ENCODE results near the gene FBLIM1. TPM values are rescaled to one million over a fixed set of nuclear protein-coding genes. Genes with fewer than 3 reads are reported as not detected.

The FBLIM1 gene
- total RNA-seq, 2 donors from 2014 or later: 731 to 997 TPM

- Histone ChIP-seq H3K27ac (peak overlapping the region; percentile 99 to 100), H3K36me3 (no peaks in the 10 kb centered on the region), H3K9me3 (no peaks in the 10 kb centered on the region), H3K4me3 (peak overlapping the region; percentile 85), H3K27me3 (replicated peaks; ENCODE audit: insufficient read depth) (no peaks in the 10 kb centered on the region), H3K4me1 (ENCODE audit: control insufficient read depth in 1 of 2, low read depth in 2 of 2) (peaks cover 5 to 33% of the 10 kb centered on the region in 2 donors)
- DNase-seq (ENCODE audit: low spot score) (peak; percentile 98), ATAC-seq (ENCODE audit: insufficient number of reproducible peaks, low FRiP score, low read depth) (peak; percentile 89)
- TF ChIP-seq, protein P1, sequence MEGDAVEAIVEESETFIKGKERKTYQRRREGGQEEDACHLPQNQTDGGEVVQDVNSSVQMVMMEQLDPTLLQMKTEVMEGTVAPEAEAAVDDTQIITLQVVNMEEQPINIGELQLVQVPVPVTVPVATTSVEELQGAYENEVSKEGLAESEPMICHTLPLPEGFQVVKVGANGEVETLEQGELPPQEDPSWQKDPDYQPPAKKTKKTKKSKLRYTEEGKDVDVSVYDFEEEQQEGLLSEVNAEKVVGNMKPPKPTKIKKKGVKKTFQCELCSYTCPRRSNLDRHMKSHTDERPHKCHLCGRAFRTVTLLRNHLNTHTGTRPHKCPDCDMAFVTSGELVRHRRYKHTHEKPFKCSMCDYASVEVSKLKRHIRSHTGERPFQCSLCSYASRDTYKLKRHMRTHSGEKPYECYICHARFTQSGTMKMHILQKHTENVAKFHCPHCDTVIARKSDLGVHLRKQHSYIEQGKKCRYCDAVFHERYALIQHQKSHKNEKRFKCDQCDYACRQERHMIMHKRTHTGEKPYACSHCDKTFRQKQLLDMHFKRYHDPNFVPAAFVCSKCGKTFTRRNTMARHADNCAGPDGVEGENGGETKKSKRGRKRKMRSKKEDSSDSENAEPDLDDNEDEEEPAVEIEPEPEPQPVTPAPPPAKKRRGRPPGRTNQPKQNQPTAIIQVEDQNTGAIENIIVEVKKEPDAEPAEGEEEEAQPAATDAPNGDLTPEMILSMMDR (IDR thresholded peaks at IDR 0.05): no peak
These were observed 77.3 kb downstream of the FBLIM1 start for GRCh38 chr1:15835741-15836510.

Other genes starting within 250 kb of the FBLIM1 start
- 10 to 100 TPM; 14.2 to 18.8 TPM for gene CASP9, start 234.6 kb upstream of the FBLIM1 start, total RNA-seq
- 10 to 100 TPM; 14.1 to 28.6 TPM for gene DNAJC16, start 231.9 kb upstream of the FBLIM1 start, total RNA-seq
- gene AGMAT, start 173.7 kb upstream of the FBLIM1 start, total RNA-seq: under 1 TPM in 1 of 2 donors, not detected in 1; 0.21 TPM
- 10 to 100 TPM; 19.6 to 37.5 TPM for gene DDI2, start 141.3 kb upstream of the FBLIM1 start, total RNA-seq
- gene PLEKHM2, start 74.5 kb upstream of the FBLIM1 start, total RNA-seq: 10 to 100 TPM; 53.7 to 74.6 TPM
- 1 to 10 TPM; 2.4 to 7.5 TPM for gene SLC25A34, start 22.5 kb upstream of the FBLIM1 start, total RNA-seq
- gene TMEM82, start 16.3 kb upstream of the FBLIM1 start, total RNA-seq: not detected
- gene UQCRHL, start 48.9 kb downstream of the FBLIM1 start, total RNA-seq: under 1 TPM; 0.81 to 0.99 TPM
- gene SPEN, start 88.9 kb downstream of the FBLIM1 start, total RNA-seq: 10 to 100 TPM; 52.3 to 96.9 TPM
- gene ZBTB17, start 217.3 kb downstream of the FBLIM1 start, total RNA-seq: 10 to 100 TPM; 42.9 to 46.5 TPM
- not detected for gene SRARP, start 245.4 kb downstream of the FBLIM1 start, total RNA-seq

Measured in thoracic aorta (tissue), 2 donors.